Right renal pelvis (tissue), 4 donors: ENCODE data around the gene HOXA13. TPM values are rescaled to one million over a fixed set of nuclear protein-coding genes. Genes with fewer than 3 reads are reported as not detected.
A peak's percentile ranks its signal among the peaks of the same experiment; 100 is the strongest.

Experiments used
- DNase-seq, 4 donors: peaks; one replicate each; pipeline ENCODE4 v3.0.0-alpha.2; 2013; ENCODE audit warnings: low read depth in 4 of 4, low spot score in 3 of 4, missing footprints in 1 of 4
- polyA plus RNA-seq, 4 donors: library from polyadenylated mRNA; unstranded; fragments of 120-200 nt; gene quantifications; one replicate each; pipeline ENCODE4 v1.2.1, GENCODE V29; 2013; ENCODE audit not compliant: insufficient read length in 4 of 4

Gene HOXA13
- polyA plus RNA-seq, 4 donors = 0.01 to 0.06 TPM; not detected in 2

DNA sequence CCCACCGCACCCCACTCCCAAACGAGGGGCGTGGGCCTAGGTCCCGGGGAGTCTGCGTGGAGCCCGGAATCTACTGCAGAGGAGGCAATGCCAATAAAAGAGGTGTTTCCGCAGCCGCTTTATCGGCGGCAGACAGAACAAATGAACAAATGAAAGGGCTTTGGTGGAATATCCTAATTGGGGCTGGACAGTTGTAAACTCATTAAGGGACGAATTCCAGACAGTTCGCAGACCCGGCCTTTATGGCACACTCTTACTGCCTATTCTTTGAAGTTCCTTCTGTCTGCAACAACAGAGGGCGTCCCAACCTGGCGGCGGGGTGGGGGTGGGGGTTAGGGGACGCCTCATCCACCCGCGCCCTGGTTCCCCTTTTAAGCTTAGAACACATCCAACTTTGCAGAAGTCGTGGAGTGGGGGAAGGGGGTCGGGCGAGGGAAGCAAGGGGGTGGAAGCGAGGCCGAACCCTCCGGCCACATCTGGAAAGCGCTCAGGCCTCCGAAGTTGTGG, 38.6 kb downstream of the HOXA13 start:
- DNase-seq = no peak

DNA sequence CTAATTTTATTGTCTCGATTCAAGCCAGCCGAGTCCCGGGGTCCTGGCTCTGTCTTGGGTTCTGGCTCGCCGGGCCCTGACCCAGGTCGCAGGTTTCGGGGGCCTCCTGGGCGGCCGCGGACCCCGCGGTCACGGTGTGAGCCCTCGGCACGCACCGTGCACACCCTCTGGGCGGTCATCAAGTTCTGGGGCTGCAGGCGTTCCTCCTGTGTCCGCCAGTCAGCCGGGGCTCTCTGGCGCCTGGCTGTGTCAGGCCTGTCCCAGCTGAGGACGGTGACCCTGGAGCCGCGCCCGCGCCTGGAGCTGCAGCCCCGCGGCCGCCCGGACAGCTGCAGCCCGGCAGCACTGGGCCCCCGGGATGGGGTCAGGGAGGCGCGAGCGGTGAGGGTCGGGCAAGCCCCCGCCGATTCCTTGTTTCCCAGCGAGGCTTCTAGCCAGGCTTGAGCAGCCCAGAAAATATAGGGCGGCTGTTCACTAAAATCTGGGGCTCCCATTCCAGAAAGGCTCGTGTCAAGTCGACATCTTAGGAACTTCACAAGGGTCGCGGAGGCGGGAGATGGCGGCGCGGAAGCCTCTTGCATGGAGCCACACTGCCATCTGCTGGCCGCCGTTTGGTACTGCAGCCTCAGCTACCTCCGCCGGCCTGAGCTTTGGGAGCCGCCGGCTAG, 39.2 kb downstream of the HOXA13 start:
- DNase-seq = peak; percentile 89 to 93 (median 90)

DNA sequence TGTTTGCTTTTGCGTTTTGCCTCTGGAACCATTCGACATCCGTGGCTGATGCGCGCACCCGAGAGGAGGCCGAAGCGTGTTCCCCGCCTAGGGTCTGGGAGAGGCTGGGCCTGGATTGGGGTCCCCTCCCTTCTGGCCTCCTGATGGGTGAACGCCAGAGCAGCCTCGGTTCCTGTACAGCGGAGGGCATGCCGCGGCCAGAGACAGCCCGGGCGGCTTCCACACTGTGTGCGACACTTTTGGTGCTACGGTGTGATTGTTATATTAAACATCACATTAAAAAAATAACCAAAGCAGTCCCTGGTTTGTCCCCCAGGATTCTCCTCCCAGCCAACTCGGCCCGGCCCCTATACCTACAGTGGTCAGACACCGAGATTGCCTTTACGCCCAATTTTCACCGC, 39.7 kb downstream of the HOXA13 start:
- DNase-seq = no peak

DNA sequence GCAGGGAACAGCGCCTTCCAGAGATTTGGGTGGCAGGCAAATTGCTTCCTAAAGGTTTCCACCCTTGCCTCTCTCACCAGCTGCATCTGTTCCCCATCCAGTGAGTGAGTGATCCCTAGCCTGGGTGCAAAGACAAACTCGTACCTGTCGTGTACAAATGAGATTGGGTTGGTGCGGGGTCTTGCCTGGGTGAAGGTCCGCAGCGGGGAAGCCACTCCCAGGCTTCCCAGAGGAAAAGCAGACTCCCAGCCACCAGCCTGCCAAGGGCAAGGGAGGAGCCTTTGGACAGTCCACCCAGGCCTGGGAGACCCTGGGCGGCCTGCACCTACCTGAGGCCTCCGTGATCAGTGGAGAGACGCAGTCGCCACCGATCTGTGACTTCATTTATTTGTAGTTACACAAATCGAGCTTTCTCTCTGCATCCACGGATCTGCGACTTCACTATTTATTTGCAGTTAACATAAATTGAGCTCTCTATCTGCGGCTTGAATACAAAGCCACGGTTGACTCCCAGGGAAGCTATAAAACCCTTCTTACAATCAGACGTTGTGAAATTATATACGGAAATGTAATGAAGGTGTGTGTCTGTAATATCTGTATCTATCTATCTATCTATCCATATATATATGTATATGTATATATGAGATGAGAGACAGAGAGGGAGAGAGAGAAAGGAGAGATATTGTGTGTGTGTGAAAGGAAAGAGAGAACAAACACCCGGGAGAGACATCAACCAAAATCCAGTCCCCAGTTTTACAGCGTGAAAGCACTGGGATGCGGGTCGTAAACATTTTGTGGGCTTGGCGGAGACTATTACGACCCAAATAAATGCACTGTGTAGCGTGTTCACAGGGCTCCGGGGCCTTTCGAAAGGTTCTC, 40.4 kb downstream of the HOXA13 start:
- no peak for DNase-seq

DNA sequence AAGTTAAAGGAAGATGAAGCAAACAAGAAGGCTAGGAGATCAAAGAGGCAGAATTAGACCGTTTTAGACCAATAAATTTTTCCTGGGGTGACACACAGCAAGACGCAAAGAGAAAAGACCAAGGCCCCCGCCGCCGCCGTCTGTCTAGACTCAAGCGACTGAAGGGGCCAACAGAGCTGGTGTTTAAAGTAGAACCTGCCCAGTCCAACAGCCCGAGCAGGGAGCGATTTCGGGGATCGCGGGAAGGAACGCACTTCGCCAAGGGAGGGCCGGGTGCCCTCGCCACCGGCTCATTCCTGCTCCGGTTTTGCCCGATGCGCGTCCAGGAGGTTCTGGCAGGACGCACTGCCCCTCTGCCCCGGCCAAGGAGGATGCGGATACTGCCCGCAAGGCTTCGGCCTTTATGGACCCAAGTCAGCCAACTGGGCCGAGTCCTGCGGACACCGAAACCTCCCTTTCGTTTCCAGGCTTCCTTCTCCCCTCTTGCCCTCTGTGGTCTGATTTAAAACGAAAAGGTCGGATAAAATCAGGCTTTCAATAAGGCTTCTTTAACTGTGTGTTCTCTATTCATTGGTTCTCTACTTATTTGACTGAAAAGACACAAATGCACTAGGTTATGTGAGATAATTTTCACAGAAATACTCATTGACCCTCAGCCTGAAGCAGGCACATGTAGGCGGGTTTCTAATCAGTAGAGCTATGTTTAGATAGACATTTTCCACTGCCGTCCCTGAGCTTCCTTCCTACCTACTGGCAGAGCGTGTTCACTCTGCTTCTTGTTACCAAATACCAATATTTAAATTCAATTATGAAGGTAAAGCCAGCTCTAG, 41.2 kb downstream of the HOXA13 start:
- no peak for DNase-seq

DNA sequence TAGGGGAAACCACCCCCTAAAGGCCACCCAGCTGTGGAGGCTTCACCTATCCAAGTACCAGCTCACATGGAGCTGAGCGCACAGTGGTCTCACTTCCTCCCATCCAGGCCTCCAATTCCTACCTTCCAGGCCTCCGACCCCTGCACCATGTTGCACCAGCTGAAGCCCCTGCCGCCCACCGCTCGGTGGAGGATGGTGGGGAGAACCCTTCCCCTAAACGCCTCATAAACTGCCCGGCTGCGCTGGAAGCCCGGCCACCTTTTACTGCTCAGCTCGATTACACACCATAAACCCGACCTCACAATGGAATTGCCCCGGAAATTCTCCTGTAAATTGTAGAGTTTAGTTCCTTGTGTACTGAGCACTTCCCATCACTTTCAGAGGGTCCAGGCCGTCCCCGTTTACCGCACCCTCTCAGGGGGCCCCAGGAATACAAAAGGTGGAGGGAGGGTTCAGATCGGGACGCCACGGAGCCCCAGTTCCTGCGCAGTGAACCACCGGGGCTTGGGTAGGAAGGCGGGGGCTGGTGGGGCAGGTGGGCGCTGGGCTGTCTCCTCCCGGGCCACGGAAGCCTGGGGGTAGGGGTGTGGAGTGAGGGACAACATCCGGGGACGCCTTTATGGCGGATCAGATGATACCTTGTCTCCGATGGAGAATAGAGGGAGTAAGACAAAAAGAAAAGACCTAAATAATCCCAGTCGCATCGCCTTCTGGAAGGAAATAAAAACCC, 42.0 kb downstream of the HOXA13 start:
- no peak for DNase-seq

DNA sequence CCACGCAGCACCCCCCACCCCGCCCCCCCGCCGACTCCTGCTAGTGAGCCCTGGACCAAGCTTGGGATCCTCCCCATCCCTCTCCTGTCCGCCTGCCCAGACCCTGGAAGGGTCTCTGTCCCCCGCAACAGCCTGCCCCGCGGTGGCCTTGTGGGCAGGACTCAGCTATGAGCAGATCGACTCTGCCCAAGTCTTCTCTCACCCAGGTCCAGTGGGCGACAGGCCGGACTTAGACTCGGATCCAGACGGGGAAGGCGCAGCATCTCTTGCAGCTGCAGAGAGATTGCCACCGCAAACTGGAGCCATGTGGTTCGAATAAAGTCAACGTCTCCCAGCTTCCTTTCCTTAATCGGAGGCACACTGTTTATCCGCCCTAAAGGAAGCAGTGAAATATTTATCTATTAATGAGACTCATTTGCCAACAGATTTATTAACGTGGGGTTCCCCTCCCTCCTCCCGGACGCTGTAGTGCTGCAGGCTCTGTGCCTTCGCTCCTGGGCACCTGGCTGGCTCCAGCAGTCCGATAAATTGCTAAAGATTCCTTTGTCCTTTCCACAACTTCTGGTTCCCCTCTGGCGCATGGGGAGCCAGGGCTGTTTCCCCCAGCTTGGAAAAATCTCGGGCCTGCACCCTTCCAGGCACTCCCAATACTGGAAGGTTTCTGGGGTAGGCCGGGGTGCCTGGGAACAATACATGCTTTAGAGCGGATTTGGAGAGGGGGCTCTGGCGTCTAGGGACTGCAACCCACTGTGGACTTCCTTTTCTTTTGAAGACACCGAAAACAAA, 42.8 kb downstream of the HOXA13 start:
- no peak for DNase-seq

DNA sequence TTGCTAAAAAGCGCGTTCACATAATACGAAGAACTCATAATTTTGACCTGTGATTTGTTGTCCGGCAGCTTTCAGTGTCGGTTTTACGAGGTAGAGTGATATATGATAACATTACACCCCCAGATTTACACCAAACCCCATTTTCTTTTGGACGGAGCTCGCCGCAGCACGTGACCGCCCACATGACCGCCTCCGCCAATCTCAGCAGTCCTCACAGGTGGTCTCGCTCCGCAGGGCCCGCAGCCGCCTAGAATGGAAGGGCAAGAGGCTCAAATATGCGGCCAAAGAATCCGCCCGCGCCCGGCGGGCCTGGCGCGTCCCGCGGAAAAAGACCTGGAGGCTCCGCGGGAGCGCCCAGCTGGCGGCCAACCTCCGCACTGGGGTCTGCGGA, 43.4 kb downstream of the HOXA13 start, which contains the start of gene HOXA7:
Gene HOXA7 (minus strand): TSS at position 168 of the 391 bp plus-strand sequence. CDS start 130 bp downstream, at position 38.
- peak; percentile 85 to 91 (median 90) for DNase-seq

DNA sequence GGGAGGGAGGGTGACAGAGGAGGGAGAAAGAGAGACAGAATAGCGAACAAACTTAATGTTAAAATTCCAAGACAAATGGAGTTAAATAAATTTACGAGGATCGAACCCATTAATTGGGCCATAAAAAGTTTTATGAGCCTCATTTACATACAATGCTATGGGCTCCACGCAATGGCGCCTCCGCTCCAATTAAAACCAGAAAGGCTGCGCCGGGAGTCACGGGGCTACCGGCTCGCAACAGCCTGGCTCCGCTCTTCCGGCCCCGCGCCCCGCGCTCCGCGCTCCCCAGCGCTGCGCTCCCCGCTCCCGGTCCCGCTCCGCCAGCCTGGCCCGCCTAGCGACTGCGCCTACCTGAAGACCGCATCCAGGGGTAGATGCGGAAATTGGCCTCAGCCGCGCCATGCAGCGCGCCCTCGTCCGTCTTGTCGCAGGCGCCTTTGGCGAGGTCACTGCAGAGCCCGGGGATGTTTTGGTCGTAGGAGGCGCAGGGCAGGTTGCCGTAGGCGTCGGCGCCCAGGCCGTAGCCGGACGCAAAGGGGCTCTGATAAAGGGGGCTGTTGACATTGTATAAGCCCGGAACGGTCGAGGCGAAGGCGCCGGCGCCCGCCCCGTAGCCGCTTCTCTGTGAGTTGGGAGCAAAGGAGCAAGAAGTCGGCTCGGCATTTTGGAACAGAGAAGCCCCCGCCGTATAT, 43.9 kb downstream of the HOXA13 start:
- DNase-seq = no peak

DNA sequence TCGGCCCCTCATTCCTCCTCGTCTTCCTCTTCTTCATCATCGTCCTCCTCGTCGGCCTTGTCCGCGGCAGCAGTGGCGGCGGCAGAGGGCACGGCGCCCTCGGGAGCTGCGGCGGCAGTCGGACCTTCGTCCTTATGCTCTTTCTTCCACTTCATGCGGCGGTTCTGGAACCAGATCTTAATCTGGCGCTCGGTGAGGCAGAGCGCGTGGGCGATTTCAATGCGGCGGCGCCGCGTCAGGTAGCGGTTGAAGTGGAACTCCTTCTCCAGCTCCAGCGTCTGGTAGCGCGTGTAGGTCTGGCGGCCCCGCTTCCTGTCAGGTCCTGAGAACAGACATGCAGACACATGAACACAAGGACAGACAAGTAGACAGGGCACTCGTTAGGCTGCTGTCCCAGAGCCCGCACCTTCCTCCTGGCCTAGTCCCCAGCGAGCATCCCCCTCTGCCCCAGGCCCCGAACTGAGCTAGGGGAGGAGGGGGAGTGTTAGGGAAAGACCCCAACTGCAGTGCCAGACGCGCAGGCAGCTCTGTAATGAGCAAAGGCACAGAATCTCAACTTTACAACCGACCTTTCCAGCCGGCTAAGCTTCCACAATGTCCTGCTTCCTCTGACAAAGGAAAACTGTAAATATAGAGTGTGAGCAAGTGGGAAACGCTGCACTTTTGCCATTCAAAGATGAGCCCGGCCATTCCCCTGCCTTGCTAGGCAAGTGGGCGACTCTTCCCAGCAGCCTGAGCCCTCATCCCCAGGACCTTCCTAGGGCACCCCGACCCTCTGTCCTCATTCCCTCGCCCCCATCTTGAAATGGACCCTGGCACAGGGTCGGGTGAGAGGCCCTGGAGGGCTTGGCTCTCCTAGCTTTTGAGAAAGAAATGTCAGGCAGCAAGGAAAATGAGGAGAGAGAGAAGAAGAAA, 44.7 kb downstream of the HOXA13 start:
- no peak for DNase-seq

DNA sequence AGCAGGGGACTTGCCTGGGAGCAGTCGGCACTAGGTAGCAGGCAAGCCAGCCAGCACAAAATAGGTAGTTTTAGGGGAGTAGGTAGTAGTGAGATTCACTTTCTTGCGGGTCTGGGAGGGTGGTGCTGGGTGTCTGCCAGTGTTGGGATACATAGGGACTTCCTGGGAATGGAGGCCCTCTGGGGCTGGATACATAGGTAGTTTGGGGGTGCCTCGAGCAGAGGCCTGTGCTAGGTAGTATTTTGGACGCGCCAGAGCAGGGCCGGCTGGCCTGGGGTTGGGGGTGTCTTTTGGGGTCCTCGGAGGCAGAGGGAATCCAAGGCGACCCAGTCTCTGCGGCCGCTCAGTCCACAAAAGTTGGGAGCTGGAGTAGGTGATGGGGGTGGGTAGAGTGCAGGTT, 45.5 kb downstream of the HOXA13 start:
- DNase-seq = no peak

DNA sequence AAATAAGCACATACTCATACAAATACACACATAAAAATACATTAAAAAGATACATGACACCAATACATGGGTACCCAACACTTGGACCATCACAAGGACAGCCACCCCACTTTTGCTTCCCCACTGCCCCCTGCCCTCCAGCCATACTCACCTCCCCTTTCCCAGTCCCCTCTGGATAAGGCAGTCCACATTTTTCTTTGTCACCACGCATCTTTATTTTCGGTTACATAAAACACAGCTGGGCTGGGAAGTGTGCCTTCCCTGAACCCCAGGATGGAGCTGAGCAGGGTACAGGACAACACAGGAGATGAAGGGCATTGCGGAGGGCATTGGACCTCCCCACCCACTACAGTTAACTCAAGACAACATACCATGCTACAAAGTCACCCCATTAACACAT, 46.4 kb downstream of the HOXA13 start:
- no peak for DNase-seq

DNA sequence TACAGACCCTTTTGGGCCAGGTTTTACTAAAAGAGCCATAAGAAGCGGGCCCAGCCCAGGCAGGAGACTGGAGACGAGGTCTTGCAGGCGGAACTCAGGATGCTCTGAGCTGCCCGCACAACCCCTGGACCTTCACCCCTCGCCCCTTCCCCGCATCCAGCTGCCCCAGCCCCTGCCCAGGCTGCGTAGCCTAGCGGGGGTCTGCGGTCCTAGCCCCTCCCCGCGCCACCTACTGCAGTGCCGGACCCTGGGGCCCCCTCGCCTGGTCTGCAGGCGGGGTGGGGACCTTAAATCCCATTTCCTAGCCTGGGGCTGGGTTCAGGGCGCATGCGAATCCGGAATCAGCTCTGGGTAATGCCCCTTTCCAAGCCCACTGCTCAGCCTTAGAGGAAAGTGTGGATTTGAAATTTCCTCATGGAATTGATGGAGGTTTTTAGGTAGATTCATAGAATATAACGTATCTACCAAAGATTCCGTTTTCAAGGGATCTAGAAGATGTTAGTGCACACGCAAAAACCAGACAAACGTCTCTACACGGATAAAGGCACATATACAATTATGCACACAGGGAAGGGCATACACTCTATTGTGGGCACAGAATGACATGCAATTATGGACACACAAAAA, 47.0 kb downstream of the HOXA13 start:
- DNase-seq = no peak

DNA sequence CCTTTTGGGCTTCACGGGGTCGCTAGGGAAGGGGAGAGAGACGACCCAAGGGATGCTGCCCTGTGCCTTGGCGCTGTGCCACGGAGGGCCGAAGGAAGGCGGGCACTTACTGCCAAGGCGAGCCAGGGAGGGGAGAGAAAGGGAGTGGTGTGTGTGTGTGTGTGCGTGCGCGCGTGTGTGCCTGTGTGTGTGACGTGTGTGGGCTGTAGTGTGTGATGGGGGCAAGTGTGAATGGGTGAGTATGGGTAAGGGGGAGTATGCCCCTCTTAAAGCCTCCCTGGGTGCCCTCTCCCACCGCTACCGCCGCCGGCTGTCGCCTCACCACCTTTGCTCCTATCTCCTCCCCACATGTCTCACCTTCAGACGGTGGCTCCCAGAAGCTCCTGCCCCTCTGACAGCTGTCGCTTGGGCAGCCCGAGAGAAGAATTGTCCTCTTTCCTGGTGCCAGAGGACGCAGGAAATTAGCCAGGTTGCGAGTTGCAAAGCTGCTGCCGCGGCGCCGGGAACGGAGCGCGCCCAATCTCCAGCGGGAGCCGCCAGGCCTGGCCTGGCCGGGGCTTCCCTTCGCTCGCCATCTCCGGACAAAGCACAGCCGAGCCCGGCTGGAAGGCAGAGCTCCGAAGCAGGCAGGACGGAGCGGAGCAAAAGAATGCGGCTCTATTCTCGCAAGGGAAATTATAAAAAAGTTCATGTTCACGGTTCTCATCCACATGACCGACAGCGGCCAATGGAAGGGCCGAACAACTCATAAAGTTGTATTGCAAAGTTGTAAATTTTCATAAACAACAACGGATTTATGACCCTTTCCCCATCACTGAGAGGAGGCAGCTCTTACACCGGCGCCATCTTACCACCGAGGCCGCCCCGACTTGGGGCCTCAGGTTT, 47.7 kb downstream of the HOXA13 start, which contains the start of gene HOXA3:
Gene HOXA3 (minus strand): TSS at position 653 of the 885 bp plus-strand sequence. CDS start 41,943 bp downstream, outside the sequence.
- peak in 3 of 4 donors; percentile 83 to 91 (median 88) for DNase-seq

DNA sequence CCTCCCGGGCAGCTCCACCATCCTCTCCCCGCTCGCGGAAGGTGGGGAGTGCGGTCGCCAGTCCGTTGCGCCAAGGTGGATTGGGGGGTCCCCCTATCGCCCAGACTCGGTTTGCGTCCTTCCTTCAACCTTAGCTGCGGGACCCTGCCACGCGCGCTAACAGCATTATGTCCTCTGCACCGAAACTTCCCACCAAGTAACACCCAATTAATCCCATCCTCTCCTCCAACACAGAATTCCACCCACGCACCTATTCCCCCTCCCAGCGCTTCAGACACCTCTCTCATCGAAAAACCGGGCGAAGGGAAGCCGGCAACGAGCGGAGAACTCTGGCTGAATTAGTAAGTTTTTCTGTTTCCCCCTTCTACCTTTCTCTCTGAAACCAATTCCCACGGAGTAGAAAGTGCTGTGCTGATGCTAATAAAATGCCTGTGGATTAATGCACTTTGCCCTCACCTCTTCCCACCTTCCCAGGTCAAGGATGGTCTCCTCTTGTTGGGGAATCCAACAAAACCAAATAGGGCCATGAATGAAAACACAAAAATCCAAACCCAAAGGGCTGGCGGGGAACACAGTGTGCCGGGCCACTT, 48.5 kb downstream of the HOXA13 start:
- DNase-seq = no peak
